Activated T-helper 1 cell treated with anti-CD3 and anti-CD28 coated beads, Interleukin-12 subunit alpha, Interleukin-12 subunit beta, Interleukin-2, Interleukin-4 antibody, amounts not matched to agents 30 ng/mL and 10 ng/mL and 1 ng/mL, durations not matched to agents 14 hours and 24 hours and 36 hours (primary cell): ENCODE results near the gene RNF115. TPM values are rescaled to one million over a fixed set of nuclear protein-coding genes. Genes with fewer than 3 reads are reported as not detected.
"Not testable (repeated sequence)": the region's sequence is repeated elsewhere in the genome, so short reads cannot be mapped to it uniquely, and the experiment has no call there.

ENCODE experiments used
- DNase-seq: peaks from one replicate; pipeline ENCODE4 v3.0.0; 2021; ENCODE audit warnings: low spot score
- H3K27ac Mint-ChIP-seq: one replicate; pipeline ENCODE4 v1.8.0; 2021; ENCODE audit warnings: mild to moderate bottlenecking, mixed read lengths
- H3K27me3 Mint-ChIP-seq: one replicate; pipeline ENCODE4 v1.8.0; 2022; ENCODE audit warnings: mild to moderate bottlenecking, moderate library complexity, mixed read lengths; ENCODE audit not compliant: insufficient read depth
- H3K36me3 Mint-ChIP-seq: one replicate; pipeline ENCODE4 v1.8.0; 2021; ENCODE audit warnings: low read depth, mixed read lengths
- H3K4me1 Mint-ChIP-seq: one replicate; pipeline ENCODE4 v1.8.0; 2021; ENCODE audit warnings: low read depth, mixed read lengths
- H3K4me3 Mint-ChIP-seq: one replicate; pipeline ENCODE4 v1.8.0; 2021; ENCODE audit warnings: mild to moderate bottlenecking, moderate library complexity, mixed read lengths
- H3K9me3 Mint-ChIP-seq: one replicate; pipeline ENCODE4 v1.8.0; 2021; ENCODE audit warnings: mixed read lengths
- intact Hi-C: fragments of 100-400 bp; cut with micrococcal nuclease; formaldehyde crosslinking; loops from one replicate; pipeline ENCODE4 v1.15.1; 2024
- total RNA-seq: library from RNA; stranded (reverse); gene quantifications from 2 replicates; pipeline ENCODE4 v1.2.3, GENCODE V29; 2022

Gene RNF115
- total RNA-seq, 1 donor from 2014 or later = 18.8 TPM

DNA sequence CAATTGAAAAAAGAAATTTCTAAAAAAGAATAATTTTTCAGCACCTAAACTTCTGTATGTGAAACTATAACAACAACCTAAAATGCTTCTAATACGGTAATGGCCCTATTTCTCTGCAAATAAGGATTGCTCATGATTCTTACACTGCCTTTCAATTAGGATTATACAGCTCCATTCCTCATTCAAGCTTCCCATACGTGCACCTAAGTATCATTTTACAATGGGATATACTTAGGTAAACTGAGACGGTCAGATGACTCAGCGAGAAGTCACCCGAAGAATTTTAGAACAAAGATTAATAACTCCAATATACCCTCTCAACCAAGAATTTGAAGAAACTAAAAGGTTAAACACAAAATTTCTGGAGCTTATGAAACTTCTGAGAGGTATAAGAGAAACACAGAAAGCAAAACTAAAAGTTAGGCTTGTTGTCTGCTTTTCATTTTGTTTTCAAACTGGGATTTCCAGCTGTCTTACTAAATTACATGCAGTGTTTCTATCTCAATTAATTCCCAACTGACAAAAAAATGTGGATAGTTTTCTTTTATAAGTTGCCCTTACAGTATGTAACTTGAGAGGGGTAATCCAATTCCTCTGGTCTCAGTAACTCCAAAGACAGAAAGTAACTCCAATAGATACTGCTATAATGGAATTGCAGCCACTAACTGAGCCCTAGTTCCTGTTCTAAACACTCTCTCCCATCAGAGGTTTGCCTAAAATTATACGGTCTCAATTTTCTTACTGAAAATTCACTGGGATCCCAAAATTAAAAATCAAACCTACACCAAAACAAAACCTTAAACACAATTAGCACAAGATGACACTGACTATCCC lies 10.7 kb downstream of the RNF115 start:
- H3K9me3 Mint-ChIP-seq, H3K36me3 Mint-ChIP-seq, H3K4me1 Mint-ChIP-seq, H3K27me3 Mint-ChIP-seq, H3K4me3 Mint-ChIP-seq, DNase-seq, intact Hi-C loops, H3K27ac Mint-ChIP-seq: not testable (repeated sequence)

DNA sequence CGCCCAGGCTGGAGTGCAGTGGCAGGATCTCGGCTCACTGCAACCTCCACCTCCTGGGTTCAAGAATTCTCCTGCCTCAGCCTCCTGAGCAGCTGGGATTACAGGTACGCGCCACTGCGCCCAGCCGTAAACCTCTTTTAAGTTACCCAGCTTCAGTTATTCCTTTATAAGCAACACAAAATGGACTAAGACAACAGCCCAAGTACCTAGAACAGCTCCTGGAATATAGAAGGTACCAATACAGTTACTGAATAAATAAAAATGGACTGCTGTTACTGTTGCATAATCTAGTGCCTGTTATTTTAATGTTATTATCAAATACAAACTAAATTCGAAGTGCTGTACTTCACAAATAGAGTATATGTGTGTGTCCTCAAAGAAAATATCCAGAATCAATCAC lies 17.1 kb downstream of the RNF115 start:
- Mint-ChIP-seq H3K4me3 (no peak overlapping the region), H3K27ac (no peak overlapping the region), H3K4me1 (peaks cover 17% of the 10 kb centered on the region), H3K27me3 (no peaks in the 10 kb centered on the region), H3K36me3 (peaks cover 8% of the 10 kb centered on the region), H3K9me3 (no peaks in the 10 kb centered on the region)
- no peak for DNase-seq
- intact Hi-C loops = no loop called here

DNA sequence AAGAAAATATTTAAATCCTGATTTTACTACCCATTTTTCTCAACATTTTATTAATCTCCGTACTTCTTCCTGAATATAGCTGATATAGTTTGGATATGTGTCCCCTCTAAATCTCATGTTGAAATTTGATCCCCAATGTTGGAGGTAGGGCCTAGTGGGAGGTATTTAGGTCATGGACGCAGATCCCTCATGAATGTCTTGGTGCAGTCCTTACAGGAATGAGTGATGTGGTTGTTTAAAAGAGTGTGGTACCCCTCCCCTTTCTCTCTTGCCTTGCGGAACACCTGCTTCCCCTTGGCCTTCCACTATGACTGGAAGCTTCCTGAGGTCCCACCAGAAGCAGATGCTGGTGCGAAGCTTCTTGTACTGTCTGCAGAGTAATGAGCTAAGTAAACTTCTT lies 17.5 kb downstream of the RNF115 start:
- Mint-ChIP-seq H3K4me3 (no peak overlapping the region), H3K4me1 (peaks cover 21% of the 10 kb centered on the region), H3K36me3 (peaks cover 10% of the 10 kb centered on the region), H3K27me3 (no peaks in the 10 kb centered on the region), H3K9me3 (no peaks in the 10 kb centered on the region), H3K27ac (no peak overlapping the region)
- intact Hi-C loops = no loop called here
- DNase-seq = no peak

DNA sequence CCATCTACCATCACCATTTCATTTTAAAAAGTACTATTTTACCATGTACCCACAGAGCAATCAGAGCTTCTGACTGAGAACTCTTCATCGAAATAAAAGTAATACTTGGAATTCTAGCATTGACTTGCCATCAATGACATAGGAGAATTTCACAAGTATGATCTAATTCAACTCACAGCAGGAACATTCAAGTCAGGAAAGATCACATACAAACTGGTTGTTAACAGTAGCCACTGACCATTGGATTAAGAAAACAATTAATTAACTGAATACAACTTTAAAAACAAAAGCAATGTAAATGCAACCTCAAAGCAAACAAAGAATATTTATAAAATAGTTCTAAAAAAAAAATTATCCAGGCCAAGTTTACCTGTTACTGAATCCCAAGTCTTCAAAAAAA lies 18.8 kb downstream of the RNF115 start:
- H3K4me3 Mint-ChIP-seq = no peak overlapping the region
- no peaks in the 10 kb centered on the region for H3K27me3 Mint-ChIP-seq
- no peaks in the 10 kb centered on the region for H3K9me3 Mint-ChIP-seq
- DNase-seq = no peak
- H3K4me1 Mint-ChIP-seq = peaks cover 23% of the 10 kb centered on the region
- H3K36me3 Mint-ChIP-seq = peaks cover 10% of the 10 kb centered on the region
- H3K27ac Mint-ChIP-seq = no peak overlapping the region
- intact Hi-C loops = no loop called here

- H3K4me1 Mint-ChIP-seq = peaks cover 26% of the 10 kb centered on the region
- H3K9me3 Mint-ChIP-seq = peaks cover 4% of the 10 kb centered on the region
- H3K27ac Mint-ChIP-seq = no peak overlapping the region
- H3K36me3 Mint-ChIP-seq = peaks cover 14% of the 10 kb centered on the region
- no peaks in the 10 kb centered on the region for H3K27me3 Mint-ChIP-seq
- DNase-seq = no peak
- intact Hi-C loops = no loop called here
- H3K4me3 Mint-ChIP-seq = no peak overlapping the region
Observed at GRCh38 chr1:145804235-145805045, 19.5 kb downstream of the RNF115 start.

DNA sequence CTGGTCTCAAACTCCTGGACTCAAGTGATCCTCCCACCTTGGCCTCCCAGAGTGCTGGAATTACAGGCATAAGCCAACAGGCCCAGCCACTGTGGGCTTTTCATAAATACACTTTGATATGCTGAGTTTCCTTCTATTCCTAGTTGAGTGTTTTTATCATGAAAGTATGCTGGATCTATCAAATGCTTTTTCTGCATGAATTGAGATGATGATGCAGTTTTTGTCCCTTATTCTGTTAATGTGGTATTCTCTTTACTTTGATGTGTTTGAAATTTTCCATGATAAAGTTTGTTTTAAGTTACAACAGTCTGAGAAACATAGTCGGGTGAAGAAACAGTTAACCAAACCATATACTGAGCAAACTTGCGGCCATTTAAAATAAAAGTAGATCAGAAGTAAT lies 24.1 kb downstream of the RNF115 start:
- Mint-ChIP-seq H3K4me1 (peaks cover 38% of the 10 kb centered on the region), H3K4me3 (no peak overlapping the region), H3K9me3 (peaks cover 39% of the 10 kb centered on the region), H3K27me3 (no peaks in the 10 kb centered on the region), H3K27ac (no peak overlapping the region), H3K36me3 (peaks cover 33% of the 10 kb centered on the region)
- intact Hi-C loops = no loop called here
- no peak for DNase-seq

DNA sequence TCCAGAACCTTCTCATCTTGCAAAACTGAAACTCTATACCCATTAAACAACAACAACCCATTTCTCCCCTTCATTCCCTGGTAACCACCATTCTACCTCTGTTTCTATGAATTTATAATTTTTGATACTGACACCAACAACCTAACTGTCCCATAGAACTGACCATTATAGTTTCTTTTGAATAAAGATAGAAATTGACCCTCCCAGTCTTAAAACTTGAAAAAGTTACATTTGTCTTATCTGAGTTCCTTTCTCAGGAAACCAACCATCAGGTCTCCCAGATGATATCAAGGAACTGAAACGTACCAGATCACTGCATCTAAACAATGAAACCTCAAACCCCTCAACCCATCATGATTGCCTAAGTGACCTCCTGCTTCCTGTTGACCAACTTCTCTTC lies 27.1 kb downstream of the RNF115 start:
- Mint-ChIP-seq H3K27ac (no peak overlapping the region), H3K4me1 (peaks cover 31% of the 10 kb centered on the region), H3K27me3 (no peaks in the 10 kb centered on the region), H3K36me3 (peaks cover 50% of the 10 kb centered on the region), H3K9me3 (peaks cover 39% of the 10 kb centered on the region), H3K4me3 (no peak overlapping the region)
- no peak for DNase-seq
- intact Hi-C loops = no loop called here

DNA sequence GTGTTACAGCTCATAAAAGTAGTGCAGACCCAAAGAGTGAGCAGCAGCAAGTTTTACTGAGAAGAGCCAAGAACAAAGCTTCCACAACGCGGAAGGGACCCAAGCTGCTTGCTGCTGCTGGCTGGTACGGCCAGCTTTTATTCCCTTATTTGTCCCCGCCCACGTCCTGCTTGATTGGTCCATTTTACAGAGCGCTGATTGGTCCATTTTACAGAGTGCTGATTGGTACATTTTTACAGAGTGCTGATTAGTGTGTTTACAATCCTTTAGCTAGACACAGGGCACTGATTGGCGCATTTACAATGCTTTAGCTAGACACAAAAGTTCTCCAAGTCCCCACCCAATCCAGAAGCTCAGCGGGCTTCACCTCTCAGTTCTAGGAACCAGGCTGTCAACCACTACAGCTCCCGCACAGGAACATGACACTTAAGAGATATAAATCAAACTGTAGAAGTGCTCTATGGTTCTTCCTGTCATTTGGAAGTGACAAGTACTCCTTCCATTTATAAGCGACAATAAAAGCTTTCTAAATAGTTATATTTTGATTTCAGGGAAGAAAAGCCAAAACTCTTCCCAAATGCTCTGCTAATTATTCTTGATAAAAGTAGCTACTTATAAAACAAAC lies 28.5 kb downstream of the RNF115 start:
- Mint-ChIP-seq H3K36me3 (peaks cover 48% of the 10 kb centered on the region), H3K9me3 (peaks cover 39% of the 10 kb centered on the region), H3K4me3 (no peak overlapping the region), H3K4me1 (peaks cover 27% of the 10 kb centered on the region), H3K27me3 (no peaks in the 10 kb centered on the region), H3K27ac (no peak overlapping the region)
- intact Hi-C loops = no loop called here
- DNase-seq = no peak

GRCh38 chr1:145792484-145792883 lies 31.4 kb downstream of the RNF115 start:
- intact Hi-C loops = loop anchor here (5.0 kb wide), 1 partner anchor 40 kb away; no protein-coding TSS in a partner anchor
- DNase-seq = no peak
- Mint-ChIP-seq H3K9me3 (peaks cover 23% of the 10 kb centered on the region), H3K36me3 (peaks cover 44% of the 10 kb centered on the region), H3K4me3 (no peak overlapping the region), H3K4me1 (peaks cover 23% of the 10 kb centered on the region), H3K27me3 (no peaks in the 10 kb centered on the region), H3K27ac (no peak overlapping the region)

DNA sequence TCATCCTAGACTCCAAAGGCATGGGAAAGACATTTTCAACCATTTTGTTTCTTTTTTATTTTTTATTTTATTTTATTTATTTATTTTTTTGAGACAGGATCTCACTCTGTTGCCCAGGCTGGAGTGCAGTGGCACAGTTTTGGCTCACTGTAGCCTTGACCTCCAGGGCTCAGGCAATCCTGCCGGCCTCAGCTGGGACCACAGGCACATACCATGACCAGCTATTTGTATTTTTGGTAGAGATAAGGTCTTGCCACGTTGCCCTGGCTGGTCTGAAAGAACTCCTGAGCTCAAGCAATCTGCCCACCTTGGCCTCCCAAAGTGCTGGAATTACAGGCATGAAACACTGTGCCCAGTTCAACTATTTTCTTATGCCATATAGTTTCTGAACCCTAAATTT lies 32.0 kb downstream of the RNF115 start:
- H3K4me1 Mint-ChIP-seq = peaks cover 24% of the 10 kb centered on the region
- not testable (repeated sequence) for H3K27me3 Mint-ChIP-seq, H3K4me3 Mint-ChIP-seq, H3K27ac Mint-ChIP-seq, DNase-seq
- H3K9me3 Mint-ChIP-seq = peaks cover 16% of the 10 kb centered on the region
- H3K36me3 Mint-ChIP-seq = peaks cover 40% of the 10 kb centered on the region
- intact Hi-C loops = loop anchor here (5.0 kb wide), 1 partner anchor 40 kb away; no protein-coding TSS in a partner anchor

DNA sequence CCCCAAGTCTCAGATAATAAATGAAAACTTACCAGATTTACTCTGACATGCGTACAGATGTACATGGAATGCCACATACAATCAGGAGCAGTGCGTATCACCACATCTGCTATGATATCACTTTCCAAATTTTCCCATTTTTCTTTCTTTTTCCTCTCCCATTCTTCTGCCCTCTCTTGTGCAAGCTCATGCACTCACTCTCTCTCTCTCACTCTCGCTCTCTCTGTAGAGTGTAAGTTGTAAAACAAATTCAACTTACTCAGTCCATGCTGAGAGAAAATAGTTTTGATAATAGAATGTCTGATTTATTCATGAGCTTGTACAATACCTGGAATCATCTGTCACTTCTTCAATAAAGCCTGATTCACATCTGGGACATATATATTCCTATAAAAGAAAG lies 35.3 kb downstream of the RNF115 start:
- no peak overlapping the region for H3K4me3 Mint-ChIP-seq
- no peak for DNase-seq
- peaks cover 31% of the 10 kb centered on the region for H3K36me3 Mint-ChIP-seq

DNA sequence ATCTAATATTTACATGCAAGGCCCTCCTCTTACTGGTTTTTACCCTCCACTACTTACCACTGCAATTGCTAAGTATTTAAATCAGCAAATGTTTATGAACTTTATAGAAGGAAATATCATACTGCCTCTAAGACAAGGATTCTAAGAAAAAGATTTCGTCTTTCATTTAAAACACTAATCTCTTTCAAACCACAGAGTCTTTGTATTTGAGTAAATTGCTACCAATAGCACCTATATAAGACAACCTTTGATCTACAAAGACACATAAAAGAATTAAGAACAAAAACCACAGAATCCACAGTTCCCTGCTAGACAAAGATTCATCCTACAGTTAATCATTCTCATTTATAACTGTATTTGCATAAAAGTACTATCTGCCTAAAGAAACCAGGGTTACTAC lies 37.6 kb downstream of the RNF115 start:
- peak overlapping the region; percentile 4 for H3K27ac Mint-ChIP-seq
- H3K27me3 Mint-ChIP-seq = no peaks in the 10 kb centered on the region
- intact Hi-C loops = no loop called here
- no peak overlapping the region for H3K4me3 Mint-ChIP-seq
- peaks cover 26% of the 10 kb centered on the region for H3K36me3 Mint-ChIP-seq
- H3K4me1 Mint-ChIP-seq = peaks cover 35% of the 10 kb centered on the region
- DNase-seq = no peak
- no peaks in the 10 kb centered on the region for H3K9me3 Mint-ChIP-seq

More for the DNA sequence above, 35.3 kb downstream of the RNF115 start:
- intact Hi-C loops = no loop called here
- no peaks in the 10 kb centered on the region for H3K27me3 Mint-ChIP-seq
- H3K4me1 Mint-ChIP-seq = peaks cover 34% of the 10 kb centered on the region
- H3K27ac Mint-ChIP-seq = no peak overlapping the region
- no peaks in the 10 kb centered on the region for H3K9me3 Mint-ChIP-seq

- Mint-ChIP-seq H3K27me3 (no peaks in the 10 kb centered on the region), H3K4me1 (peaks cover 35% of the 10 kb centered on the region), H3K27ac (no peak overlapping the region), H3K36me3 (peaks cover 31% of the 10 kb centered on the region), H3K9me3 (no peaks in the 10 kb centered on the region), H3K4me3 (no peak overlapping the region)
- intact Hi-C loops = no loop called here
- DNase-seq = no peak
Observed at GRCh38 chr1:145785547-145785946, 38.3 kb downstream of the RNF115 start.
